NCI-H446 (cell line): ENCODE measurements around the gene ARFGAP2.
"Not testable (repeated sequence)": the region's sequence is repeated elsewhere in the genome, so short reads cannot be mapped to it uniquely, and the experiment has no call there.

Experiments used
- DNase-seq, 2 experiments: peaks; one replicate each; lab custom pipeline; 2025; lab: John Stamatoyannopoulos, UW

Gene ARFGAP2

DNA sequence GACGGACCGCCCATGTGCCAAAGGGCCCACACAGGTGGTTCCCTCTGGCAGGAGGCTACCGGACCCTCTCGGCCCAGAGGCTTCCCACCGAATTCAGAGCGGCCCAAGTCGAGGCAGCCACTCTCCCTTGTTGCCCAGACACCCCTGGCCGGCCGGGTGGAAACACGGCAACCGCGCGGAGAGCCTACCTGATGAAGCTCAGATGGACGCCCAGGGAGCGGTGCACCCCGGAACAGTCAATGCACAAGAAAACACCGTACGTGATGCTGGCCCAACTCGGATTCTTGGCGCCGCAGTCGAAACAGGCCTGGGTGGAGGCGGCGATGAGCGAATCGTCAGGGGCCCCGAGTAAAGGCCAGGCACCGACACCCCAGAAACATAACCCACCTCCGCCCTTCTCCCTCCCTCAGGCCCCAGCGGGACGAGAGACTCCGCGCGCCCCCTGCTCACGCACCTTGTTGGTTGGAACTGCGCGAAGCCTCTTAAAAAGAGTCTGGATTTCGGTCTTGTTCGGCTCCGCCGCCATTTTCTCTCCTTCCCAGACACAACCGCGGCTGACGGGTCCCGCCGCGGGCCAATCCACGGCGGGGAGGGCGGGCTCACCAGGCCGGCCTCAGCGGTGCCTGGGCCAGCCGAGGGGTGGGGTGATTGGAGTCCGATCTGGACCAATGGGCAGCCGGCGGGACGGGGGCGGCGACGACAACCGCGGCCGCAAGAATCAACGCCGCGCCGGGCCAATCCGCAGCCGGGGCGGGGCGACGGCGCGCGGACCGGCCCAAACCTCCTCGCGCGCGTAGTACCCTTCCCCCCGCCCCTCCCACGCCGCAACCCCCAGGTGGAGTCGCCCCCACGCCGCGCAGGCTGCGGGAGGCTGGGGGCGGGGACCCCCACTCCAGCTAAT is at the start of gene ARFGAP2:
Gene ARFGAP2 (minus strand): TSS at position 552 of the 901 bp plus-strand sequence. CDS start 26 bp downstream, at position 526.
- peak; percentile 81 to 98 for DNase-seq

DNA sequence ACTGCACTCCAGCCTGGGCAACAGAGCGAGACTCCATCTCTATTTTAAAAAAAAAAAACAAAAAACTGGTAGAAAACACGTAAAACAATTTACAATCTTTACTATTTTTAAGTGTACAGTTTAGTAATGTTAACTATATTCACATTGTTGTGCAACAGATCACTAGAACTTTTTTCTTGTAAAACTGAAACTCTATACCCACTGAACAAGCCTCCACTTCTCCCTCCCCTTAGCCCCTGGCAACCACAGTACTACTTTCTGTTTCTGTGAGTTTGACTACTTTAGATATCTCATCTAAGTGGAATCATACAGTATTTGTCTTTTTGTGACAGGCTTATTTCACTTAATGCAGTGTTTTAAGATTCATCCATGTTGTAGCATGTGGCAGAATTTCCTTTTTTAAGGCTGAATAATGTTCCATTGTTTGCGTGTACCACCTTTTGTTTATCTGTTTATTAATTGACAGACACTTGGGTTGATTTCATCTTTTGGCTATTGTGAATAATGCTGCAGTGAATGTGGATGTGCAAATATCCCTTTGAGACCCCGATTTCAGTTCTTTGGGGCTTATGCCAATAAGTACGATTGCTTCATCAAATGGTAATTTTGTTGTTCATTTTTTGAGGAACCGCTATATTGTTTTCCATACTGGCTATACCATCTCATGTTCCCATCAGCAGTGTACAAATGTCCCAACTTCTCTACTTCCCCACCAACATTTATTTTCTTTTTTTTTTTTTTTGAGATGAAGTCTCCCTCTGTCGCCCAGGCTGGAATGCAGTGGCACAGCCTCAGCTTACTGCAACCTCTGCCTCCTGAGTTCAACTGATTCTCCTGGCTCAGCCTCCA is 49.1 kb upstream of the ARFGAP2 start:
- no peak for DNase-seq

DNA sequence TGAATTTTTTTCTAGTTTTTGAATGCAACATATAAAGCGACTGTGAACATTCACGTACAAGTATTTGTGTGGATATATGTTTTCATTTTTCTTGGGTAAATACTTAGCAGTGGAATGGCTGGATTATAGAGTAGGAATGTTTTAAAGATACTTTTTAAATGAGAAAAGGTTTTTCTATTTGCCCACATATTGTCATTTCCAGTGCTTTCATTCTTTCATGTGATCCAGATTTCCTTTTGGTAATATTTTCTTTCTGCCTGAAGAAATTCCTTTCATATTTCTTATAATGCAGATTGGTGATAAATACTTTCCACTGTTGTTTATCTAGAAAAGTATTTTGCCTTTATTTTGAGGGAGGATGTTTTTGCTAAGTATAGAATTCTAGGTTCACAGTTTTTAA is 46.0 kb upstream of the ARFGAP2 start:
- DNase-seq: no peak

DNA sequence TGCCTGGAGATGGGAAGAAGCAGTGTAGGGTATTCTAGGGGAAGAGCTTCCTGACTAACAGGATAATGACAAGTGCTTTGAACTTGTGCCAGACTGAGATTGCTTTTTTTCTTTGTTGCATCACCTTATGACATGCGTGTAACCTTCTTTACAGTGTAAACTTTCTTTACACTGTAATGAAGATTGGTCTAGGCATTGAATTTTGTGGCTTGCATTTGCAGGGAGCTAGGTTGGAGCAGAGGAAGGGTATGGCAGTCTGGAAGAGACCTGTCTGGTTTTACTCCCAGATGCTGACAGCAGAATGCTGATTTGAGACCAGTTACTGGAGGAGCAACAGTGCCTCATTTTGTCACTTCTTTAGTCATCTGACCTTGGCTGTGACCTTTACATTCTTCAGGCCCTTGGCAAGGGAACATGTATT is 43.7 kb upstream of the ARFGAP2 start:
- no peak for DNase-seq

DNA sequence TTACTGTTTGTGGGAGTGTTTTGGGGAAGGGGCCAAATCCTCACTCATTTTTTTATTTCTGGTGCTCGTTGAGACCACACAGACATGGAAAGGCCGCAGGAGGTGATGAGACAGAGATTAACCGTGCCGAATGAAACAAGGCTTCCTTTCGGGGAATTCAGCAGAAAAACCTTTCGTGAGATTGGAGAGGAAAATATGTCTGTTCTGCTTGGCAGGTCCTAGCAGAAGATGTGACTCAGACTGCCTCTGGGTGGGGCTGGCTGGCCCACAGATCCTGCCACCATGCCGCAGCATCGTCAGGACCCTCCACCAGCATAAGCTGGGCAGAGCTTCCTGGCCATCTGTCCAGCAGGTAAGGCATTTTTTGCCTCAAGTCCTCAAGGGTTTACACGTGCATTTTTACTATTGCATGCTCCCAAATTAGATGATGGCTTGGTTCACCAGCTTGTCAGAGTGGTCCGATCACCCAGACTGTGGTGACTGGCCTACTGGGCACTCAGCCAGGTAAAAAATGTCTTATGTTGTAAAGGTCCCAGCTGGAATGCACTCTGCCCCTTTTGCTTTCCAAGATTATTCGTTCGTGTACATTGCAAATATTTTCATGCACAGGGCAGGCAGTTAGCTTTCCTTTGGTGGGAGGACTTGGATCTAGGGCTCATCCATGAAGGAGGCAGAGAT is 39.6 kb upstream of the ARFGAP2 start:
- peak; percentile 39 to 75 for DNase-seq

DNA sequence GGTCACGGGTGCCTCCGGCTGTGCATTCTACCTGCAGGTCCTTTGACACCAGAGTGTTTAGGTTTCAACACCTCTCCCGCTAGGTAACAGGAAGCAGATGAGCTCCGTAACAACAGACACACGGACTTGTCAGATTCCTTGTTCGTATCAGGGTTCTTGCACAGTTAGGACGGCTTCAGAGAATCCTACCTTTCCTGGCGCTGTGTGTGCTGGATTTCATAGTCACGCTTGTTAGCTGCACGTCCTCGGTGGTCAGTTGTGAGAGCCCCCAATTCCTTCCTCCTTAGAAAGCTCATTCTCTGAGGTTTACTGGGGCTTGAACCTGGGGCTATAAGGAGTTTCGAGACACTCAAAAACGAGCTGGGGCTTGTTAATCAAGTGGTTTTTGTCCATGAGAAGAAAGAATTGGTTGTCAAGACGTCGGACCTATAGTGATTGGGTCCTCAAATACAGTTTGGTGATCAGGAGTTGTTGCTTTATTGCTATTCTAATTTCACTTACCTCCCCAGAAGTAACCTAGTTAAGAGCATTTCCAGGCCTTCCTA is 38.8 kb upstream of the ARFGAP2 start:
- DNase-seq: peak in 1 of 2 experiments; percentile 6

DNA sequence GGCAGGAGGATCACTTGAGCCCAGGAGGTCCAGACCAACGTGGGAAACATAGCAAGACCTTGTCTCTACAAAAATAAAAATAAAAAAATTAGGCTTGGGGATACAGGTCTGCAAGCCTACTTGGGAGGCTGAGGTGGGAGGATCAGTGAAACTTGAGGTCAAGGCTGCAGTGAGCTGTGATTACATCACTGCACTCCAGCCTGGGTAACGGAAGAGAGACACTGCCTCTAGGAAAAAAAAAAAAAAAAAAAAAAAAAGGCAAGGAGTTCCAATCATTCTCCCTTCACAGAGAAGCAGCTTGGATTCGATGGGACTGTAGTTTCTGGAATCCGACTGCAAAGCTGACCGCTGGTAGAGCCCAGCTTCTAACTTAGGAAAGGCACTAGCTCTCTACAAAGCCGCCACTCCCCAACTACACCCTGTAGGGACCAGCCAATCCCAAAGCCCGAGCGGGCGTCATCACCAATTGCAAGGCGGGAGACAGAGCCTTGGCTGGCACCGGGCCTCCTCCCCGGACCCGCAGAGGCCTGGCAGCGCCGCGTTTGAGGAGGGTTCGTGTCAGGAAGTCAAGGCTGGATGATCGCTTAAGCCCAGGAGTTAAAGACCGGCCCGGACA is 37.4 kb upstream of the ARFGAP2 start:
- DNase-seq: peak; percentile 82 to 91

DNA sequence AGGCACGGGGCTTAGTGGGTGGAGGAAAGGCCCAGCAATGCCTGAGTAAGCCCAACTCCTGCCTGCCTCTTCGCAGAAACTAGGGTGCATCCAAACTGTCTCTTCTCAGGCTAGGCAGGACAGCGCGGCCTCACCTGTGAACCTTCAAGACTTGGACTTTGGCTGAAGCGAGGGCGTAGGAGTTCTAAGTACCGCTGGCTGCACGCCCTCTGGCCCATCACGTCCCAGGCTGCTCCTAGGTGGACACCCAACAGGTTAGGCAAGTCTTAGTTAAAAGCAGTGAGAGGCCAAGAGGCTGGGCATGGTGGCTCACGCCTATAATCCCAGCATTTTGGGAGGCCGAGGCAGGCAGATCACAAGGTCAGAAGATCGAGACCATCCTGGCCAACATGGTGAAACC is 36.3 kb upstream of the ARFGAP2 start:
- DNase-seq: no peak

DNA sequence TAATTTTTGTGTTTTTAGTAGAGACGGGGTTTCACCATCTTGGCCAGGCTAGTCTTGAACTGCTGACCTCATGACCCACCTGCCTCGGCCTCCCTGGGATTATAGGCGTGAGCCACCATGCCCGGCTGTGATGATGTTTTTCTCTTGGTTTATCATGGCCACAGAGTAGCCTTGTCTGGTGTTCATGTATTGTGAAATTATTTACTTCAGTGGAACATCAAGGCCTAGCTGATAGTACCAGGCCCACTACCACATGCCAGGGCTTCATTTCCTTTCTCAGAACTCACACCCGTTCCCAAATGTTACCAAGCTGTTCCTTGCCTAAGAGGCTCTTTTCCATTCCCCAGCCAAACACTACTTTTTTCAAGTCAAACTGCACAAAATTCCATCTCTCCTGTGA is 31.9 kb upstream of the ARFGAP2 start:
- DNase-seq: no peak

DNA sequence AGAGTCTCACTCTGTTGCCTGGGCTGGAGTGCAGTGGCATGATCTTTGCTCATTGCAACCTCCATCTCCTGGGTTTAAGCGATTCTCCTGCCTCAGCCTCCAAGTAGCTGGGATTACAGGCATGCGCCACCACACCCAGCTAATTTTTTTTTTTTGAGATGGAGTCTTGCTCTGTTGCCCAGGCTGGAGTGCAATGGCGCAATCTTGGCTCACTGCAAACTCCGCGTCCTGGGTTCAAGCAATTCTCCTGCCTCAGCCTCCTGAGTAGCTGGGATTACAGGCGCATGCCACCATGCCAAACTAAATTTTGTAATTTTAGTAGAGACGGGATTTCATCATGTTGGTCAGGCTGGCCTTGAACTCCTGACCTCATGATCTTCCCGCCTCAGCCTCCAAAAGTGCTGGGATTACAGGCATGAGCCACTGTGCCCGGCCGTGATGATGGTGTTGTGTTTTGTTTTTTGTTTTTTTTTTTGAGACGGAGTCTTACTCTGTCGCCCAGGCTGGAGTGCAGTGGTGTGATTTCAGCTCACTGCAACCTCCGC is 31.4 kb upstream of the ARFGAP2 start:
- DNase-seq: not testable (repeated sequence)

DNA sequence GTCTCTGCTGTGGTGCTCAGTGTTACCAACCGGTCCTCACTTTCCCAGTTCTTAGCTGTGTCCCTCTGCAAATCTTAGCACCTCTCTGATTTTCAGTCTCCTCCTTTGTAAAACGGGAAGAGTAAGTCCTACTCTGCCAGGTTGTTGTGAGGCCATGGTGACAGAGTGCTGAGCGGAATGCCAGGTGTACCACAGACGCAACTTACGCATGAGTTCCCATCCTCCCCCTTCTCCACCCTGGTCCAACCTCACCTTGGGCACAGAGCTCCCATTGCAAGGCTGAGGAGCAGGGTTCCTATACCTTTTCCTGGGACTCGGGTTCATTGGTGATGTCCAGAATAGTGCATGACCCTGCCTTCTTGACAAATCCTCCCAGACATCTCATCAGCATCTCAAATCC is 30.8 kb upstream of the ARFGAP2 start:
- no peak for DNase-seq

DNA sequence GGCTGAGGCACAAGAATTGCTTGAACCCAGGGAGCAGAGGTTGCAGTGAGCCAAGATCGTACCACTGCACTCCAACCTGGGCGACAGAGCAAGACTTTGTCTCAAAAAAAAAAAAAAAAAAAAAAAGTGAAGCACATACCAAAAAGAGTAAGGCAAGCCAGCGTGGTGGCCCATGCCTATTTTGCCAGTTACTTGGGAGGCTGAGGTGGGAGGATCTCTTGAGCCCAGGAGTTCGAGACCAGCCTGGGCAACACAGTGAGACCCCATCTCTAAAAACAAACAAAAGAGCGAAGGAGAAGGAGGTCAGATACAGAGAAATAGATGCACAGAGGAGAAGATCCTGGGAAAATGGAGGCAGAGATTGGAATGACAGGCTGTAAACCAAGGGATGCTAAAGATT is 29.9 kb upstream of the ARFGAP2 start:
- DNase-seq: not testable (repeated sequence)

DNA sequence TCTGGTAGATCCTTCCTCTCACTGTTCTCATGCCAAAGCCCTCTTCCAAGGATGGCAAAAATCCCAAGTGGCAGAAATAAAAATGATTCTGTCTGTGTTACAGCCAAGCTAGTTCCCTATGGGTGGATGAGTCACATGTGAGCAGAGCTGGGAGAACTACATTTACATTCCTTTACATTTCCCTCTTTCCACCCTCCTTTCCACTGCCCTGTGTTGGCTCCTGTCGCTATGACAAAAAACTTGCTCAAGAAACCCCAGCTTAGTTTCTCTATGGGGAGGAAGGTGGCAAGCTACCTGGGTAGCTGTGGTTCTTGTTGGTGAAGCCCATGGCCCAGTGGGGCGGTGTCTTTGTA is 27.9 kb upstream of the ARFGAP2 start:
- DNase-seq: no peak

DNA sequence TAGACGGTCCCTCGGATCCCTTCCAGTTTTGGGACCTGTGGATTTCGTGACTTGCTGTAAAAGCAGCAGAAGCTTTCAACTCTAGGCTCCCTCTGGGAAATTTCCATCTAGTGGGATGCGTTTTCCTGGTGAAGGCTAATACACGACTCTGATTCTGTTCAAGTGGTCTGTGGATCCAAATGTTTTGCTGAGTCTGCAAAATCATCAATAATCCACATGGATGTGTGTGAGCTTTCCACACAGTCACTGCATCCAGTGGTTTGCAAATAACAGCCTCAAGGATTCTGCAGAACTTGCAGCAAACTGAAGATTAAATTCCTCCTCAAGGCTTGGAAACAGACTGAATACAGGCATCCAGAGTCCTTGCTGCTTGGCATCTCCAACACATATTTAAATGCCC is 25.9 kb upstream of the ARFGAP2 start:
- DNase-seq: no peak

DNA sequence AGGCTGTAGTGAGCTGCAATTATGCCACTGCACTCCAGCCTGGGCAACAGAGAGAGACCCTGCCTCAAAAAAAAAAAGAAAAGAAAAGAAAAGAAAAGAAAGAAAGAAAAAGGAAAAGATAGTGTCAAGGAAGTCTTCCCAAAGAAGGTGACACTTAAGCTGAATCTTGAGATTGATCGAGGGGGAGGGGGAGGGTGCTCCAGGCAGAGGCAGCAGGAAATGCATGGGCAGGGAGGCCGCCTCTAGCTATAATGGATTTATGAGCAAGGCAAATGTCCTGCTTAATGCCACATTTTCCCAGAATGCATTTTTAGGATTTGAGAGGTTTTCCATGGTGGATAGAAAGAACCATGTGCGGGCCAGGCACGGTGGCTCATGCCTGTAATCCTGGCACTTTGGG is 24.3 kb upstream of the ARFGAP2 start:
- no peak for DNase-seq

DNA sequence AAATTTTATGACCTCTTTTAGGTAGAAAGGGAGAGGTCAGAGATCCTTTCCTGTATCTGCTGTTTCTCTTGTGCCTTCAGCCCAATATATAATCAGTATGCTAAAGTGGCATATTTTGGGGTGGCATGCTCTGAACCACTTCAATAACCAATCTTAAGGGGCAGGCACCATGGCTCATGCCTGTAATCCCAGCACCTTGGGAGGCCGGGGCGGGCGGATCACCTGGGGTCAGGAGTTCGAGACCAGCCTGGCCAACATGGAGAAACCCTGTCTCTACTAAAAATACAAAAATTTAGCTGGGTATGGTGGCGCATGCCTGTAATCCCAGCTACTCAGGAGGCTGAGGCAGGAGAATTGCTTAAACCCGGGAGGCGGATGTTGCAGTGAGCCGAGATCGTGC is 21.5 kb upstream of the ARFGAP2 start:
- DNase-seq: not testable (repeated sequence)

DNA sequence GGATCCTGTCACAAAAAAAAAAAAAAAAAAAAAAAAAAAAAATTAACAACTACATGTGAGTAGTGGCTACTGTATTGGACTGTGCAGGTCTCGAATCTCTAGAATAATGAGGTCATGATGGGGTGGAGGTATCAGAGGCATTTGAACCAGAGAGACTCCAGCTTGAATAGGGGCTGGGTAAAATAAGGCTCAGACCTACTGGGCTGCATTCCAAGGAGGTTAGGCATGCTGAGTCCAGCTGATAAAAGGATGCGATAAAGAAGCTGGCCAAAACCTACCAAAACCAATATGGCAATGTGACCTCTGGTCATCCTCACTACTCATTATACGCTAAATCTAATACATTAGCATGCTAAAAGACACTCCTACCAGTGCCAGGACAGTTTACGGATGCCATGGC is 15.4 kb upstream of the ARFGAP2 start:
- no peak for DNase-seq

DNA sequence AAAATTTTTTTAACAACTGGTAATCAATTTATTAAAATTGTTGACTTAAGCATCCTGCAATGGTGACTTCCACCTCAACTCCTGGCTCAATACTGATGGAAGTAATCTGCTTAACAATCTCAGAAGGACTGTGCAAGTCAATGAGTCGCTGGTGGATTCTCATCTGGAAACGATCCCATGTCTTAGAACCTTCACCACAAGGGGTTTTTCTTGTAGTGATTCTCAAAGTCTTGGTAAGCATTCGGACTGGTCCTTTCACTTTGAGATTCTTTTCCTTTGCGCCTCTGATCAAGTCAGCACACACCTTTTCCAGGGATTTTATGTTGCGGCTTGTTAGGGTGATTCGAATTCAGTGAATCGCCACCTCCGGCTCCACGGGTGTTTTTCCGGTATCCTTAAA is 14.5 kb upstream of the ARFGAP2 start:
- not testable (repeated sequence) for DNase-seq

DNA sequence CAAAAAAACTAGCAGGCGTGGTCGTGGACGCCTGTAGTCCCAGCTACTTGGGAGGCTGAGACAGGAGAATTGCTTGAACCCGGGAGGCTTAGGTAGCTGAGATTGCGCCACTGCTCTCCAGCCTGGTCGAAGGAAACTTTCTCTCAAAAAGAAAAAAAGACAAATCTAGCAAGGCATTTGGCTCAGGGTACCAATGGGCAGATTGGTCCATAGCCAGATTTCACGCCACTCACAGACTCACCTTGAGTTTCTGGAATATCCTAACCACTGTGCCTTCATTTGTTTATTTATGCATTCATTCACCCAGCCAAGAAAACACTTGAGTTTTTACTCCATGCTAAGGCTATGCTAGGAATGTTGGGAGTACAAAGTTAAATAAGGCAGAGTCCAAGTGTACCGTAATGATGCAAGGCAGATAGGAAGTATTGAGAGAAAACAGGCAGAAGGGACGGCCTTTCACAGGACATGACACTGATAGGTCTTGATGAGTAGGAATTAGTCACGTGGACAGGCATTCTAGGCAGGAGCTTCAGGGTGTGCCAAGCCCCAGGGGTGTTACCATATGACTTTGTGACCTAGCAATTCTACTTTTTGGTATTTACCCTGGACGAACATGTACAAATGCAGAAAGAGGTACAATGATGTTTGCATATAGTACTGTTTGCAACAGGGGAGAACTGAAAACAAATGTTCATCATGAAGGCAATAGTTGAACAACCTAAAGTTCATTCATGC is 12.6 kb upstream of the ARFGAP2 start:
- DNase-seq: no peak

DNA sequence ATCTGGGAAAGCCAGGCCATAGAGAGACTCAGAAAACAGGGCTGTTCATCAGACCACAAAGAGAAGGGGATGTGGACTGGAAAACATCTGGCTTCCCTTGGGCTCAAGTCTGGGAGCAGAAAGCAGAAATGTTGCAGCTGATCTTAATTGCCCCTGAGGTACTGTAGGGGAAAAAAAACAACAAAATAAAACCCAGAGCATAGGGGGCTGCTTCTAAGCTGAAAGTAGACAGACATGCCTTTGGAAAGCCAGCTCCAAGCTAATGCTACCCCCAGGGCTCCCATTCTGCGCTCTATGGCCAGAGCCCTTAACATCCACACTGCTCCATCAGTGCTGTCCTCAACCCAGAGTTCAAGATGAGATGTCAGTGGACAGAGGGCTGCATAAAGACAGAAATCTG is 11.6 kb upstream of the ARFGAP2 start:
- no peak for DNase-seq

DNA sequence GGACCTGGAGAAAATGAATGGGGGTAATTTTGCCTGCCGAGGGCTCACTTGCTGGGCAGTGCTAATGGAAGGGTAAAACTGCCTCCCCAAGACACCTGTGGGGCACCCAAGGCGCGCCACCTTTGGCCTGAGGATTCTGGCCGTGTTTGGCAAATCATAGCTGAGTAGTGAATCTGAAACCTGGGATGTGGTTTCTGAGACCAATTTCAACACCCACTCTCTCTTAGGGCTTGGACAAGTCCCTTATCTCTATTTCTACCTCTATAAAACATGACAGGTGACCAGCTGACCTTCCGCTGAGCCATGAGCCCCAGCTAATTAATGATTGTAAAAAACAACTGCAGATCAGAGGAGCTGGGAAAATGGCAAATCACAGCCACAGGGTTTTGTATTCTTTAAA is 11.0 kb upstream of the ARFGAP2 start:
- no peak for DNase-seq
